DOHH2 (cell line): ENCODE measurements around the gene HSPA1L.
A peak's percentile ranks its signal among the peaks of the same experiment; 100 is the strongest.

Experiments
- H3F3A ChIP-seq: fragments of 200-600 bp; sonication (generic), shearing (Covaris generic); 2 replicates; pipeline ENCODE4 v1.6.0; 2016; ENCODE audit warnings: antibody characterized with exemption, mild to moderate bottlenecking; ENCODE audit not compliant: control insufficient read depth, insufficient read depth
- H3K27ac ChIP-seq: fragments of 200-600 bp; sonication (generic); 2 replicates; pipeline ENCODE4 v1.5.1; 2014; ENCODE audit warnings: low read depth, mild to moderate bottlenecking, low read length, moderate library complexity
- H3K27me3 ChIP-seq: fragments of 200-600 bp; sonication (generic); 2 replicates; pipeline ENCODE4 v1.6.1; 2014; ENCODE audit warnings: mild to moderate bottlenecking, low read length, mixed read lengths; ENCODE audit not compliant: control insufficient read depth
- H3K36me3 ChIP-seq: fragments of 200-600 bp; sonication (generic); 2 replicates; pipeline ENCODE4 v1.6.1; 2014; ENCODE audit warnings: mild to moderate bottlenecking, low read length, moderate library complexity, mixed read lengths; ENCODE audit not compliant: control insufficient read depth
- H3K4me1 ChIP-seq: fragments of 200-600 bp; sonication (generic); 2 replicates; pipeline ENCODE4 v1.6.1; 2014; ENCODE audit warnings: mild to moderate bottlenecking, low read length, mixed read lengths; ENCODE audit not compliant: control insufficient read depth
- H3K4me2 ChIP-seq: fragments of 200-600 bp; sonication (generic); 2 replicates; pipeline ENCODE4 v1.6.0; 2014; ENCODE audit warnings: mild to moderate bottlenecking, low read length, moderate library complexity
- H3K4me3 ChIP-seq: fragments of 200-600 bp; sonication (generic); 2 replicates; pipeline ENCODE4 v1.5.1; 2014; ENCODE audit warnings: mild to moderate bottlenecking, low read length, mixed read lengths
- H3K79me2 ChIP-seq: fragments of 200-600 bp; sonication (generic); 2 replicates; pipeline ENCODE4 v1.6.1; 2014; ENCODE audit warnings: mild to moderate bottlenecking, low read length, mixed read lengths; ENCODE audit not compliant: control insufficient read depth
- H3K9me2 ChIP-seq: fragments of 200-600 bp; sonication (generic); replicated peaks from 2 replicates; pipeline ENCODE4 v1.6.1; 2014; ENCODE audit warnings: mild to moderate bottlenecking, low read length, mixed read lengths; ENCODE audit not compliant: control insufficient read depth
- H3K9me3 ChIP-seq: fragments of 200-600 bp; sonication (generic); 2 replicates; pipeline ENCODE4 v1.6.1; 2014; ENCODE audit warnings: antibody characterized with exemption, low read length, mixed read lengths; ENCODE audit not compliant: control insufficient read depth, insufficient read depth
- H4K20me1 ChIP-seq: fragments of 200-600 bp; sonication (generic); 2 replicates; pipeline ENCODE4 v1.6.0; 2014; ENCODE audit warnings: low read depth, mild to moderate bottlenecking, antibody characterized with exemption, low read length, moderate library complexity; ENCODE audit not compliant: control insufficient read depth, insufficient read depth
- EZH2phosphoT487 ChIP-seq: fragments of 200-600 bp; sonication (generic); IDR thresholded peaks from 2 replicates; pipeline ENCODE4 v1.6.1; 2017; ENCODE audit warnings: borderline replicate concordance, mild to moderate bottlenecking, antibody characterized with exemption, low read length, moderate library complexity, mixed read lengths
- TF ChIP-seq, protein P1 (sequence below): fragments of 200-600 bp; sonication (generic); IDR thresholded peaks from one replicate; pipeline ENCODE4 v1.5.1; 2014; ENCODE audit warnings: antibody characterized with exemption, mild to moderate bottlenecking, low read depth, low read length; ENCODE audit not compliant: poor library complexity, severe bottlenecking

The HSPA1L gene

DNA sequence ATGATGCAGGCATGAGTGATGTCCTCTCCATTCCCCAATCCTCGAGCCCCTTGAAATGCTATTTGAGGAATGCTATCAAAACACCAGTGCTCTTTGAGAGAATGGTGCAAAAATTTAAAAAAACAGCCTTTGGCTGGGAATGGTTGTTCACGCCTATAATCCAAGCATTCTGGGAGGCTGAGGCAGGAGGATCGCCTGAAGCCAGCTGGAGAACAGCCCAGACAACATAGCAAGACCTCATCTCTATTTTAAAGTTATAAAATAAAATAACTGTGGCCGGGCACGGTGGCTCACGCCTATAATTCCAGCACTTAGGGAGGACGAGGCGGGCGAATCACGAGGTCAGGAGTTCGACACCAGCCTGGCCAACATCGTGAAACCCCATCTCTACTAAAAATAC lies 15.3 kb downstream of the HSPA1L start:
- H3K9me2 ChIP-seq = no peaks in the 10 kb centered on the region
- peaks cover 17% of the 10 kb centered on the region for H3F3A ChIP-seq
- H4K20me1 ChIP-seq = no peaks in the 10 kb centered on the region
- H3K27me3 ChIP-seq = no peaks in the 10 kb centered on the region
- no peak overlapping the region for H3K4me3 ChIP-seq
- H3K4me2 ChIP-seq = no peak overlapping the region
- no peaks in the 10 kb centered on the region for H3K9me3 ChIP-seq
- H3K4me1 ChIP-seq = peaks cover 33% of the 10 kb centered on the region
- no peak overlapping the region for H3K27ac ChIP-seq
- peaks cover 47% of the 10 kb centered on the region for H3K36me3 ChIP-seq
- TF ChIP-seq, protein P1, sequence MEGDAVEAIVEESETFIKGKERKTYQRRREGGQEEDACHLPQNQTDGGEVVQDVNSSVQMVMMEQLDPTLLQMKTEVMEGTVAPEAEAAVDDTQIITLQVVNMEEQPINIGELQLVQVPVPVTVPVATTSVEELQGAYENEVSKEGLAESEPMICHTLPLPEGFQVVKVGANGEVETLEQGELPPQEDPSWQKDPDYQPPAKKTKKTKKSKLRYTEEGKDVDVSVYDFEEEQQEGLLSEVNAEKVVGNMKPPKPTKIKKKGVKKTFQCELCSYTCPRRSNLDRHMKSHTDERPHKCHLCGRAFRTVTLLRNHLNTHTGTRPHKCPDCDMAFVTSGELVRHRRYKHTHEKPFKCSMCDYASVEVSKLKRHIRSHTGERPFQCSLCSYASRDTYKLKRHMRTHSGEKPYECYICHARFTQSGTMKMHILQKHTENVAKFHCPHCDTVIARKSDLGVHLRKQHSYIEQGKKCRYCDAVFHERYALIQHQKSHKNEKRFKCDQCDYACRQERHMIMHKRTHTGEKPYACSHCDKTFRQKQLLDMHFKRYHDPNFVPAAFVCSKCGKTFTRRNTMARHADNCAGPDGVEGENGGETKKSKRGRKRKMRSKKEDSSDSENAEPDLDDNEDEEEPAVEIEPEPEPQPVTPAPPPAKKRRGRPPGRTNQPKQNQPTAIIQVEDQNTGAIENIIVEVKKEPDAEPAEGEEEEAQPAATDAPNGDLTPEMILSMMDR = no peak
- no peak for TF ChIP-seq EZH2phosphoT487
- H3K79me2 ChIP-seq = peaks cover 39% of the 10 kb centered on the region

DNA sequence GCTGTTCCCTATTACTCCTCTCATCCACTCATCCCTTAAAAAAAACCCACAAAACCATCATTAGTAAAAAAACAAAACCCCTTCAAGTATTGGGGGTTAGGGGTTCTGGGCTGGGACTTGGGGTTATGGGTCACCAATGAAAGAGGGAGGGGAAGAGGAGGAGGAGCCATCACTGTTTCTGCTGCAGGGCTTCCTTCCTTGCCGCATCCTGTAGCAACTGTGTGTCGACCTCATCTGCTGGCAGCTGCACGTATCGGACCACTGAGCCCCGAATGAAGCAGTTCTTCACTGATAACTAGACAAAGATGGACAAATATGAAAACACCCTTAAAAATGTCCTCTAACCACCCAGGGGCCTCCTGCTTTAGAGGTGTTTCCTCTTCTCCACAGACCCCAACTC lies 17.5 kb downstream of the HSPA1L start:
- H3K9me2 ChIP-seq = no peaks in the 10 kb centered on the region
- no peaks in the 10 kb centered on the region for H3K27me3 ChIP-seq
- TF ChIP-seq EZH2phosphoT487 = no peak
- TF ChIP-seq, protein P1 = no peak
- H3F3A ChIP-seq = peaks cover 17% of the 10 kb centered on the region
- no peaks in the 10 kb centered on the region for H3K9me3 ChIP-seq
- peak overlapping the region; percentile 18 for H3K4me3 ChIP-seq
- no peaks in the 10 kb centered on the region for H4K20me1 ChIP-seq
- peaks cover 44% of the 10 kb centered on the region for H3K79me2 ChIP-seq
- peak overlapping the region; percentile 71 for H3K27ac ChIP-seq
- H3K4me2 ChIP-seq = peak overlapping the region; percentile 53
- peaks cover 46% of the 10 kb centered on the region for H3K36me3 ChIP-seq
- H3K4me1 ChIP-seq = peaks cover 44% of the 10 kb centered on the region

DNA sequence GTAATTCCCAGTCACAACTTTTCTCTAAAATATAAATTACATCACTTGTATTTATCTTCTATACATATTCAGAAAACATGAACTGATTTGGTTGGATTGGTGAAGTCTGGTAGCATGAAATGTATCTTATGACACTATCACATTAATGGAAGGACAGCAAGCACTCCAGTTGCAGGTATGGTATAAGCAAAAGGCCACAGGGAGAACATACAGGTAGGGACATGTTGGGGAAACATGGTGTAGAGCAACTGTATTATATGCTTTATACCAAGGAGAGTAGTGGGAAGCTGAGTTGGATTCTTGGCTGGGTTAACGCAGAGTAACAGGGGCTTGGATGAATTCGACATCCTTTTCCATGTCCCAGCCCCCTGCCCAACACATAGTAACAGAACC lies 18.1 kb downstream of the HSPA1L start:
- H3F3A ChIP-seq = peaks cover 17% of the 10 kb centered on the region
- peaks cover 46% of the 10 kb centered on the region for H3K79me2 ChIP-seq
- TF ChIP-seq EZH2phosphoT487 = no peak
- TF ChIP-seq, protein P1 = no peak
- H3K27ac ChIP-seq = peak overlapping the region; percentile 71
- peaks cover 44% of the 10 kb centered on the region for H3K4me1 ChIP-seq
- no peaks in the 10 kb centered on the region for H3K9me3 ChIP-seq
- H3K4me3 ChIP-seq = peak overlapping the region; percentile 18; the same call in 1 of the 2 replicates
- H4K20me1 ChIP-seq = no peaks in the 10 kb centered on the region
- H3K4me2 ChIP-seq = peak overlapping the region; percentile 53
- H3K36me3 ChIP-seq = peaks cover 52% of the 10 kb centered on the region
- no peaks in the 10 kb centered on the region for H3K9me2 ChIP-seq
- H3K27me3 ChIP-seq = no peaks in the 10 kb centered on the region
